Activated T-cell treated with anti-CD3 and anti-CD28 coated beads, Interleukin-2, amount 50 U/mL, for 1 hour (primary cell): ENCODE data around the gene SNX30.

Experiments
- DNase-seq: peaks from one replicate; pipeline ENCODE4 v3.0.0-alpha.2; 2020

The SNX30 gene

DNA sequence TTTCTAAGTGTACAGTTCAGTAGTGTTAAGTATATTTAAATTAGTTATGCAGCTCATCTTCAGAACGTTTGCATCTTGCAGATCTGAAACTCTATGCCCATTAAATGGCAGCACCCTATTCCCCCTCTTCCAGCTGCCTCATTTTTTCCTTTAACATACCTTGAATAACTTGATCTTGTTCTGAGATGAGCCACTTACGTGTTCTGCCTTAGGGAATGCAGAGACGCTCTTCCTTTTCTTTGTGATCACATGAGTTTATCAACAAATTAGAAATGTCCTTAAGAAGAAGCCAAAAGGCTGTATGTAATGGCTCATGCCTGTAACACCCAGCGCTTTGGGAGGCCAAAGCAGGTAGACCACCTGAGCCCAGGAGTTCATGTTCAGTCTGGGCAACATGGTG is 82.5 kb downstream of the SNX30 start:
- DNase-seq = no peak

GRCh38 chr9:112836394-112836793 is 85.8 kb downstream of the SNX30 start:
- DNase-seq = no peak

DNA sequence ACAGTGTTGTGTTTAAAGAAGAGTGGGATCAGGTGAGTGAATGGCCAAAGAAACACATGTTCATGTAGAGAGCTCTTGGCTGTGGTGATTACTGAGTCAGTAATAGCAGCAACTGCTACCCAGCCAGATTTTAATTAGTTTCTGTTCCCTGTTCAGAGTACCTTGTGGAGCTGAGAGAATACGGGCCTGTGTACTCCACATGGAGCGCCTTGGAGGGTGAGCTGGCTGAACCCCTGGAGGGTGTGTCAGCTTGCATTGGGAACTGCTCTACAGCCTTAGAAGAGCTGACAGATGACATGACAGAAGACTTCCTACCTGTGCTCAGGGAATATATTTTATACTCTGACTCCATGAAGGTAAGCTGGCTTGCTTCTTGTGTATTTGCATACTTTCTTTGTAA is 87.8 kb downstream of the SNX30 start:
- no peak for DNase-seq

DNA sequence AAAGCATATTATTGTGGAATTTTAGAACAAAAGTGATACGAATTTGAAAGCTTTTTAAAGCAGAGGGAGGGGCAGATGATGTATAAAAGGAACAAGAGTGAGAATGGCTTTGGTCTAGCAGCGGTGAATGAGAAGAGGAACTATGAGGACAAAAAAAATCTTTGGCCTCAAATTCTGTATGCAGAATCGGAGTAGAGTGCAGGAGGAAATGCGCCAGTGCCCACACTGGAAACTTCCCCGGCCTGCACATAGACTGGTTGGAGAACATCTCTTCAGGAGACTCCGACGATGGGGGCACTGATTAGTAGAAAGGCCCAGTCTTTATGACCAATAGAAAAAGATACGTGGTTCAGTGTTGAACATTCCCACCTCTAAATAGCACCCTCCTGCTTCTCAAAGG is 88.8 kb downstream of the SNX30 start:
- no peak for DNase-seq

DNA sequence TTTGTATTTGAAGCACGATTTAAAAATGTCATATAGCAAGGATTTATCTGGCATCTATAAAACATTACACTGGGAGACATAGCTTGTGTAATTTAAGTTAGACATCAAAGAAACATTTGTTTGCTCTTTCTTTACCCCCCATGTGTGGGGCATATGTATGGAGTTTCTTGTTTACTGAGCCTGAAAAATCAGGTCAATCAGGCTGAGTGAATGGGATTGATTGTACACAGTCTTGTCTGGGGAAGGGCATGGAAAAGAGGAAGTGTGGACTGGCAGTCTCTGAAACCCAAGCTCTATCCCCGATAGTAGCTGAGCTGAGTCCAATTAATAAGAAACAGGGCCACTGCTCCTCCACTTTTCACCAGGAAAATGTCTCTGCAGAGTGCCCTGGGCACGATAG is 90.7 kb downstream of the SNX30 start:
- no peak for DNase-seq

GRCh38 chr9:112842555-112842954 is 92.0 kb downstream of the SNX30 start:
- no peak for DNase-seq

DNA sequence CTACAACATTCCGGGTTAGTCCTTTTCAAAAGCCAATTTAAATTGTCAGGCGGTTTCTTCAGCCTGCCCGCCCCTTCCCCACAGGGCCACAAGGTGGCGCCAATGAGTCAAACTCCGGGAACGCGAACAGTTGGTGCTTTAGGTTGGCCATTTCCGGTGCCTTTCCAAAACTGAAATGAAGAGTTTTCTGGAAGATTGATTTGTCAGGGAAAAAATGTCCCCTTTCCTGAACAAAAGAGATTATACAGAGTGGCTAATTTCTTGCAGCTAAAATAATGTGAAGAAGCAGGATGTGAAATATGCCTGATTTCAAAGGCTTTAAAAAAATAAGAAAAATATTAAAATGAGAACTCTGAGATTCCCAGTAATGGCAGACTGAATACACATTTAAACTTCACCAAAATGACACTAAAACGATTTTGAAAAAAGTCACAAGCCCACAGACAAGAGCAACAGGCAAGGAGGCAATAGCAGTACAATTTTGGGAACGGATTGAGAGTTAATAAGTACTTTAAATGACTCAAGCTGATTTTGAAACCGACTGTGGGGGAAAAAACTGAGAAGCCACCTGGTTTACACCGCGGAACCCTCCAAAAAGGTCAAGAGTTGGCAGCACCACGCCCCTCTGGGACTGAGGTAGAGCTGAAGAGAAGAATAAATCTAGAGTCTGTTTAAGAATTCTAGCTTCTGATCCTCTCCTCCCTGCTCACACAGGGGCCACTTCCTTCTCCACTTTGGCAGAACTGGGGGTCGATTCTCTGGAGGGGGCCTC is 94.4 kb downstream of the SNX30 start:
- DNase-seq = peak; percentile 75

DNA sequence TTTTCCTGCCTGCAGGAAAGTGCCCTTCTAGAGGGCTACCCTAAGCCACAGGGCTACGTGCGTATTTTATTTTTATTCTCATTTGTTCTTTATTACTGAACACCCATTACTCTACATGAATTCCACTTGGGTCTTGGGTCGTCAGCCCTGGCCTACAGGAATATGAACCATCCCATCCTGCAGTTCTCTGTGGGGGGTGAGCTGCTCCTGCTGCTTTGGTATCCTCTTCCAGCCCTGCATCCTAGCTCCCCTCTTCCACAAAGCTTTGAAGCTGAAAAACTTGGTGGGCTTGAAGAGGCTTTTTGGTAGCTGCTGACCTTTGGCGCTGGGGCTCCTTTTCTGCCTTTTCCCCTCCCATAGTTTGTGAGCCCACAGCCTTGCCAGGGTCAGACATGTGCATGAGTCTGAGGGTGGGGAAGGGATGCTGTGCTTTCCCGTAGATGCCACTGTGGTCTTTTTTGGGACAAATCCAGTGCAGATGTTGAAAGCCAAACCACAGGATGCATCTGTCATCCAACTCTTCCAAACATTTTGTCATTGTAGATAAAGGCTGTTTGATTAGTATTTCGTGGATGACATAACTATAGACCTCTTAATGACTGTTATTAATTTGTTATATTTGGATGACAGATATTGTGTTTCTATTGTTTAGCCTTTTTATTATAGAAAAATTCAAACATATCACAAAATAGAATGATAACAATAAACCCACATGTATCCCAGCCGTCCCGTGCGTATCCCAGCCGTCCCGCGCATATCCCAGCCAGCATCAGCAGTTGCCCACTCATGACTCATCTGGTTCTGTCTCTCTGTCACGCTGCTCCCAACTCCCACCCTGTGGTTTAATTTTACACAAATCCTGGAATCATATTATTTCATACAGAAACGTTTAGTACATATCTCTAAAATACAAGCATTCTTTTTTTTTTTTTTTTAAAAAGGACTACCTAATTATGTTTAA is 96.2 kb downstream of the SNX30 start:
- DNase-seq = no peak

DNA sequence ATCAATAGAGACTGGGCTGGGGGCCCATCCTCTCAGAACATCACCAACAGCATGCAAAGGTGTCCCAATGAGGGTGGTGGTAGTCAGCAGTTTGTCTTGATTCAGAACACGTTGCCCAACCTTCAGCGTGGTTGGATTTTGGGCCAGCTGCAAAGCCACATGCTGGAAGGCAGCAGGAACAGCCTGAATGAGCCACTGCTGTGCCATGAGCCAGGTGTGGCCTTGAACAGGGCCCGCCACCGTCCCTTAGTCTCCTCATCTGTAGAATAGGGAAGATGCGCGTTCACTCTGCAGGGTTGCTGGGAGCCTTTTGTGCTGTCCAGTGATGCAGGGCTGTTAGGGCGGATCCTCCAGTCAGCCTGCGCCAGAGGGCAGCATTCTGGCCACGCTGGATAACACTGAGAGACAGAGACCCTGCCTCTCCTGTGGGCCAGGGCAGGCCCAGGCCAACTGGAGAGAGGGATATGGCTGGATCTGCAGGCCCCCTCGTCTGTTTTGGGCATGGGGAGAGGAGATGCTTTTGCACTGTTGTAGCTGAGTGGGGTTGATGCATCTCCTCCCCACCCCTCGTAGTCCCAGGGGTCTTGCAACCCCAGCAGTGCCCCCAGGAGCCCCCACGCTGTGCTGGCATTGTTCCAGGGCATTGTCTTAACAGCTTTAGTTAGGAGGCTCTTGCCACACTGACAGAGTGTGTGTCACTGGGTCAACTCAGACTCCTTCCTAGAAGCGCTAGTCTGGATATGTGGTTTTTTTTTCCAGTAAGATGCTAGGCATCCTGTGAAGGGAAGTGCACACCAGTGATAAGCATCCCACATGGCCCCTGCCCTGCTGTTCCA is 98.0 kb downstream of the SNX30 start:
- DNase-seq = no peak

DNA sequence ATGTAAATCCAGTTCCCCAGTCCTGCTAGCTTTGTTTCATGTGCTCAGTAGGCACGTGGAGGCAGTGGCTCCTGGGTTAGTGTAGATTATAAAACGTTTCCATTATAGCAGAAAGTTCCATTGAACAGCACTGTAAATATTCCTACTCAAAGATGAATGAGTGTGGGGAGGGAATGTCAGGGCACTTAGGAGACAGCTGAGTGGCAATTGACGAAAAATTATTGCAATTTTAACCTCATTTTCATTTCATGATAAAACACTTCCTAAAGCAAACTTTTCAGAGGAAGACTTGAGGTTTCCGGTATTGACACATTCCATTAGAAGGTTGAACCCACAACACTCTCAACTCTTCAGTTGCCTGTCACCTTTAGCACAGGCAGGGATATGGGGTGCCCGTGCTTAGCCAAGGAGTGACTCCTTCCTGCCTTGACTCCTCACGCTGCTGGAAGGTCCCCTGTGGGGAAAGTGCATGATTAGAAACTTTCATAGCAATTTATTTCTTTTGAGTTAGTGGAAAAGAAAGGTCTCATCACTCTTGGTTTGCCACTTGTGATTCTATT is 98.9 kb downstream of the SNX30 start:
- DNase-seq = no peak

DNA sequence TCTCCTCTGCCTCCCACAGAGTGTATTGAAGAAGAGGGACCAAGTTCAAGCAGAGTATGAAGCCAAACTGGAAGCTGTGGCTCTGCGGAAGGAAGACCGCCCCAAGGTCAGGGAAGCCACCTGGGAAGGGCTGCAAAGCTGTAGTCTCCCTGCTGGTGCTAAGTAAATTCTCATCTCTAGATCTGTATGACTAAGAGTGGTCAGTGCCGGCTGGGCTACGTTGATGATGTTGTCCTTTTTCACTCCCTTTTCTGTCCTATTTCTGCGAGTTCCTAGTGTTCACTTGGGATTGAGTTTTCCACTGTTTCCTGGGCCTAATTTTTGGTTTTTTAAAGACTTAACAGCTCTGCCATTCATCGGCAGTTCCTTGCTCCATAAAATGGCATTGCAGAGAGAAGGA is 100.3 kb downstream of the SNX30 start:
- DNase-seq = no peak

GRCh38 chr9:112852741-112853504 is 102.4 kb downstream of the SNX30 start:
- no peak for DNase-seq

- DNase-seq = no peak
Observed at GRCh38 chr9:112853882-112854585, 103.5 kb downstream of the SNX30 start.

GRCh38 chr9:112854657-112855056 is 104.1 kb downstream of the SNX30 start:
- no peak for DNase-seq

DNA sequence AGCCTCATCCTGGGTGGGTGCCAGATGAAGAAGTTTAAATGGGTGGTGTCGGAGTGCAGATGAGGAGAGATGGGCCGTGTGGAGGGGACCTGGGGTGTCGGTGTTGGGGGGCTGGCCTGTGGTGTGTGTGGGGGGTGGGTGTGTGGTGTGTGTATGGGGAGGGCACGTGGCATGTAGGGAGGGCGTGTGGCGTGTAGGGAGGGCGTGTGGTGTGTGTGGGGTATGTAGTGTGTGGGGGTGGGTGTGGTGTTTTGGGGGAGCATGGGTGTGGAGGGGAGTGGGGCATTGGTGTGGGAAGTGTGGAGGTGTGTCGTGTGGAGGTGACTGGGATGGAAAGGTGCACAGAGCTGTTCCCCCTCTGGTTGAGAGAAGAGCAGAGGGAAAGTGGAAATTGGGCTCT is 105.6 kb downstream of the SNX30 start:
- no peak for DNase-seq

DNA sequence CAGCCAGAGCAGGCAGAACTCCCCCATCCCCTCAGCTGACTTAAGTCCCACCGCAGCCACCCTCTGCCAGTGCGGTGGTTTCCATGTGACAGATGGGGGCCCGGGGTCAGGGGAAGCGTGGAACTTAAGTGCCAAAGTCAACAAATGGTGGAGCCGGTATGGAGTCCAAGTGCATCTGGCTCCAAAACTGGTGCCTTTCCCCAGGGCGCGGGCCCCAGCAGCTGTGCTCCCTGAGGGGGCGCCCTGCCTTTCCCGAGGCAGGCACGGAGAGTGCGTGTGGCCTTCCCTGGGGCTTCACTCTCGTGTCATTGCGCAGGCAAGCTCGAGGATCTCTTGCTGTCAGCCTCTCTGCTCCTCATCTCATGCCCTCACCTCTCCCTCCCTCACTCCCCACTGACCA is 106.3 kb downstream of the SNX30 start:
- DNase-seq = no peak

DNA sequence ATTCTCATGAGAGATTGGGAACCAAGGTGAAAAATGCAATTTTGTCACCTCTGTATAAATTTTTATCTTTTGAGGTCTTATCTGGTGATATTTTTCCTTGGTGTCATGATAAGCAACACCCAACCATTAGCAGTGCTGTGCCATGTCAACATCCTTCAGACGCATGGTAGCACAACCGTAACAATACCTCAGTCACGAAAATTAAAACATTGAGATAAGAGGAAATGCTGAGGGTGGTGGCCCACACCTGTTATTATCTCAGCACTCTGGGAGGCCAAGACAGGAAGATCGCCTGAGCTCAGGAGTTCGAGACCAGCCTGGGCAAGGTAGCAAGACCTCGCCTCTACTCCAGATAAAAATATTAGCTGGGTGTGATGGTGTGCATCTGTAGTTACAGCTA is 107.4 kb downstream of the SNX30 start:
- no peak for DNase-seq

- DNase-seq = no peak
Observed at GRCh38 chr9:112858625-112859147, 108.1 kb downstream of the SNX30 start.

DNA sequence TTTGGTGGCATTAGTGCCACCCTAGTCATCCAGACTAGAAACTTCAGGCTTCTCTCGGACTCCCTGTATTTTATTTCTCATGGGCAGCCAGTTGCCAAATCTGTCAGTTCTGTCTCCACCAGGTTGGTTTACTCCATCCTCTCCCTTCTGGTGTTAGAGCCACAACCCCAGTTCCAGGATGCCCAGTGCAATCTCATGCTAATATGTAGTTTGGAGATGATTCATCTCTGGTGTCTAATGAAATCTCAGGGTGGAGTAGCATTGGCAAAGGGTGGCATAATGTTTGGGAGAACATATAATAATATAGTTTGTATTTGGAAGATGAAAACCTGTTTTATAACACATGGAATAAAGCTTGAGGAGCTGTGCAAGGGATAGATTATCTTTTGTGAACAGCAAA is 109.9 kb downstream of the SNX30 start:
- DNase-seq = no peak

- no peak for DNase-seq
Observed at GRCh38 chr9:112861155-112861554, 110.6 kb downstream of the SNX30 start.
